ENCODE data around the gene ME3. TPM values are rescaled to one million over a fixed set of nuclear protein-coding genes. Genes with fewer than 3 reads are reported as not detected.

ME3 gene
- total RNA-seq, 1 experiment from 2014 or later: 0.83 TPM

DNA sequence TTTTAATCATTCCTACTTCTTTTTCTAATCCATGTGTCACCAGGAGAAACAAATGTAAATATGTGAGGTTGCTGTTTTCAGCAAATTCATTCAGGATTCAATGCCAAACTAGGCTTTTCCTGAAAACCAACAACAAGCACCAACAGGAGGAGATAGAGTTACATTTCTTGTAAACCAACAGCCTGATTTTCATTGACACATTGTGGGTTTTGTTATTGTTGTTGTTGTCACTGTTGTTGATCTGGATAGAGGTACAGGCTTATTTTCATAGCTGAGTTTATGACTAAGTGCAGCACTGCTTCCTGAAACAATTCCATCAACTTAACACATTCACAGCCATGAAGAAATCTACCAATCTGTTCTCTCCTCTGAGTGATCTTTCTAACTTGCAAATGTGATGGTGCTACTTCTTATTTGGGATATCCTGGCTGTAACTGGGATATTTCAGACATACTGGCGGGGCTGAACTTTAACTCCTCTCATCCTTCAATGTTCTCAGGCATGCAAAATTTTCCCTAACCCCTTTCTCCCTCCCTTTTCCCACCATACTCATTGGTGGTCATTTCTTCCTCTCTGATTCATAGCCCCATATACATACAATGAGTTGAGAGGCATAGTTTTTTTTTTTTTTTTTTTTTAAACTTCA lies 65.5 kb downstream of the ME3 start:
- no peak for DNase-seq
- H3K36me3 ChIP-seq (replicated peaks; ENCODE audit: control insufficient read depth, insufficient read depth, low read length): no peaks in the 10 kb centered on the region
- H3K27me3 ChIP-seq (ENCODE audit: control insufficient read depth, insufficient read depth, low read length): no peaks in the 10 kb centered on the region
- H3K4me3 ChIP-seq (ENCODE audit: insufficient read depth, low read depth, low read length): no peak overlapping the region

DNA sequence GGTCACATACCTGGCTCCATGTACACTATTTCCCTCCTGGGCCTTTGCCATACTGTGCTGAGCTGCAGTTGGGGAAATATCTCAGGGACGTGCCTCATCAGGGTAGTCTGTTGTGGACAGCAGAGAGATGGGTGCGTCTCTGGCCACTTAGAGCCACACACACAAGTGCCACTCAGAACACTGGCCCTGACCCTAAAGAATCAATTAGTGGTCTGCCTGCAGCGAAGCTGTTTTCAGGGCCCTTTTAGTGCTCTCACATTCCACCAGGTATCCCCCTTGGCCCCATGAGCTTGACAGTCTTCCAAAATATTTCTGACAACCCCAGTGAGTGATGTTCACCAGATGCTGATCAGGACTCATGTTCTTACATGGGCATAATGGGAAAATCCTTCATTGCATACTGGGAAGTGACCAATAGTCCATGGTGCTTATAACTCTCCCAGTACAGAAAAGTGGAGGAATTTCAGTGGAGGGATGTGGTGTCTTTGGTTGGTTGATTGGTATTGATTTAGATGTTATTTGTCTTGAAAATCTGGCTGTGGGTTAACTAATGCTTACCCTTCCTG lies 66.1 kb downstream of the ME3 start:
- Histone ChIP-seq H3K36me3 (replicated peaks; ENCODE audit: control insufficient read depth, insufficient read depth, low read length) (no peaks in the 10 kb centered on the region), H3K27me3 (ENCODE audit: control insufficient read depth, insufficient read depth, low read length) (no peaks in the 10 kb centered on the region), H3K4me3 (ENCODE audit: insufficient read depth, low read depth, low read length) (no peak overlapping the region)
- DNase-seq: no peak

DNA sequence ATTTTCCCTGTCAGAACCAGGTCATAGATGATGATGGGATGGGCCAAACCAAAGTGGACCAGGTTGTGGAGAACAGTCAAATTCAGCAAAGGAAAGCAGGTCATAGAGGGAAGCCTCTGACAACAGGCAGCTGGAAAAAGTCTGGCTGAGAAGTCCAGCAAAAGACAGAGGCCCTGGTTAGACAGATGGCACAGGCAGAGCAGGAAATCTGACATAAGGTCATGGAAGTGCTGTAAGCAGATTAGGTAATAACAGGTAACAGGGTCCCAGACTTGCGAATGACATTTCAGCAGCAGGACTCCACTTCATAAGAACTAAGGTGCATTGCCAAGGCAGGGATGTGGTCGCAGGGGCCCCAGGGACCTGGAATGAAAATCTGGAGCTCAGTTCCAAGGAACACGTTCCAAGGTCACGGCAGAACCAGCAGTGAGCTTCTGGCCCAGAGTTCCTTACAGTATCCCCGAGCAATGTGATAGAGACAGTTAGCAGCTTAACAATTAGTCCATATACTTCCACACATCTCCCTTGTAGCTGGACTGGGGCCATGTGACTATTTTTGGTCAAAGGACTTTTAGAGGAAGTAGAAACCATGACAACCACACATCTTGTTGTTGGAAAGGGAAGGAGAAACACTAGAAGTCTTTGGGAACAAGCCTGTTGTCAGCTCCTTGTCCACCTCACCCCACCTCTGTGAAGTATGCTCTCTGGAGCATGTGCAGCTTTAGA lies 75.4 kb downstream of the ME3 start:
- Histone ChIP-seq H3K36me3 (replicated peaks; ENCODE audit: control insufficient read depth, insufficient read depth, low read length) (no peaks in the 10 kb centered on the region), H3K27me3 (ENCODE audit: control insufficient read depth, insufficient read depth, low read length) (no peaks in the 10 kb centered on the region), H3K4me3 (ENCODE audit: insufficient read depth, low read depth, low read length) (no peak overlapping the region)
- DNase-seq: no peak

DNA sequence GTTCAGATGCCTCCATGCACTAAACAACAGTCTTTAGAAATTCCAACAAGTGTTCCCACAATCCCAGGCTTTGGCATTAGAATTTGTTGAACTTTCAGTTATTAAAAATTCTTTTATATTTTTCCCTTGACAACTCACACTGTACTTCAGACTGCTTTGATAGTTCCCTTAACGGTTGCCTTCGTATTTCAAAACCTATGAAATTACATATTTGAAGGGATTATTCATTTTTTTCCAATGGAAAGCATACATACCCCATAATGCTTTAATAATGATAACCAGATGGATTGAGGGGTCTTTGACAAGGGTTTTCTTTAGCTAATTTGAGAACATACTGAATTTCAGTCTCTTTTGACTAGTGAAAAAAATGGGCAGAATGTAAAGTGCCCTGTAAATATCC lies 76.5 kb downstream of the ME3 start:
- Histone ChIP-seq H3K27me3 (ENCODE audit: control insufficient read depth, insufficient read depth, low read length) (no peaks in the 10 kb centered on the region), H3K36me3 (replicated peaks; ENCODE audit: control insufficient read depth, insufficient read depth, low read length) (no peaks in the 10 kb centered on the region), H3K4me3 (ENCODE audit: insufficient read depth, low read depth, low read length) (no peak overlapping the region)
- DNase-seq: no peak

DNA sequence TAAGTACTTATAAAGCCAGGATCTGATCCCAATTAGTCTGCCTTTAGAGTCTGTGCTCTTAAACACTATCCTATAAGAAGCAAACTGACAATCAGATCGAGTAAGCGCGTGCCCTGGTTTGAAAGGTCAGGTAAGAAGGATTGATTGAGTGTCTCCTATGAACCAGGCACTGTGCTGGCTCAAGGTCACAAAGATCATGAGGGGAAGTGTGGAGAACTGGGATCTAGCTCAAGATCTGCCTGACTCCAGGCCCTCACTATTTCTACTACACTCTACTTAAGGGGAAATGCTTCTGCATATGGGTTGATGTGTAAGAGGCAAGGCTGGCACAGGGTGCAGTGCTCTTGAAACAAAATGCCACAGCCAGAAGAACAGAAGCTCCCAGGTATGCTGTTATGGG lies 77.0 kb downstream of the ME3 start:
- Histone ChIP-seq H3K27me3 (ENCODE audit: control insufficient read depth, insufficient read depth, low read length) (no peaks in the 10 kb centered on the region), H3K4me3 (ENCODE audit: insufficient read depth, low read depth, low read length) (no peak overlapping the region), H3K36me3 (replicated peaks; ENCODE audit: control insufficient read depth, insufficient read depth, low read length) (no peaks in the 10 kb centered on the region)
- no peak for DNase-seq

DNA sequence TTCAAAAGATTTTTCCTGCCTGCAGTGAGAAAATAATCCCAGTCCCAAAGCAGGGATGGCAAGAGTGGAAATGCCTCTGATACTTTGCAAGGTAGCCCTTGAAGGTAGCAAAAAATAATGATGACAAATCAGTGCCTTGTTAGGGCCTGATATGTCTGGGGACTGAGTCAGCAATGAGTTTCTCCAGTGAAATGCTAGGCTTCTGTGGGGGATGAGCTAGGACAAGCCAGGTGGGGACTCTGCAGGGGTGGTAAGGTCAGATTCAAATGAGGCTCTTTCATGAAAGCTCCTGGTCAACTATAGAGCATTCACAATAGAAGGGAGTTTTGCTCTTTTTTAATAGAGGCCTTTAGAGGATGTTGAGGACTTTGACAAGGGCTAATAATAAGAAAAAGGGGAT lies 77.7 kb downstream of the ME3 start:
- H3K4me3 ChIP-seq (ENCODE audit: insufficient read depth, low read depth, low read length): no peak overlapping the region
- DNase-seq: peak; percentile 32
- no peaks in the 10 kb centered on the region for H3K36me3 ChIP-seq (replicated peaks; ENCODE audit: control insufficient read depth, insufficient read depth, low read length)
- no peaks in the 10 kb centered on the region for H3K27me3 ChIP-seq (ENCODE audit: control insufficient read depth, insufficient read depth, low read length)

DNA sequence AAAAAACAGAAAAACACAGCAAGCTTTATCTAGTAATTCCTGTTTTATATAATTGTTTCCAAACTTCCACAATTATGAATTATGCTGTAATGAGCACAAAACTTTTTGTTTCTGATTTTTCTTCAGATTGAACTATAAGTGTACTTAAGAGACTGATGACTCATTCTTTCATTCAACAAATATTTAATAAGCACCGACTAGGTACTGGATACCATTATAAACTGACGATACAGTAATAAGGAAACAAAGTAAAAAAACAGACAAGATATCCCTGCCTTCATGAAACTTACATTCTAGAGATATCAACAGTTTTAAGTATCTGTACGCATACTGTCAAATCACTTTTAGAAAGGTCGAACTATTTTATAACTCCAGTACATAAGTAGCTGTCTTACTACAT lies 78.6 kb downstream of the ME3 start:
- H3K4me3 ChIP-seq (ENCODE audit: insufficient read depth, low read depth, low read length): no peak overlapping the region
- H3K36me3 ChIP-seq (replicated peaks; ENCODE audit: control insufficient read depth, insufficient read depth, low read length): no peaks in the 10 kb centered on the region
- no peak for DNase-seq
- H3K27me3 ChIP-seq (ENCODE audit: control insufficient read depth, insufficient read depth, low read length): no peaks in the 10 kb centered on the region

DNA sequence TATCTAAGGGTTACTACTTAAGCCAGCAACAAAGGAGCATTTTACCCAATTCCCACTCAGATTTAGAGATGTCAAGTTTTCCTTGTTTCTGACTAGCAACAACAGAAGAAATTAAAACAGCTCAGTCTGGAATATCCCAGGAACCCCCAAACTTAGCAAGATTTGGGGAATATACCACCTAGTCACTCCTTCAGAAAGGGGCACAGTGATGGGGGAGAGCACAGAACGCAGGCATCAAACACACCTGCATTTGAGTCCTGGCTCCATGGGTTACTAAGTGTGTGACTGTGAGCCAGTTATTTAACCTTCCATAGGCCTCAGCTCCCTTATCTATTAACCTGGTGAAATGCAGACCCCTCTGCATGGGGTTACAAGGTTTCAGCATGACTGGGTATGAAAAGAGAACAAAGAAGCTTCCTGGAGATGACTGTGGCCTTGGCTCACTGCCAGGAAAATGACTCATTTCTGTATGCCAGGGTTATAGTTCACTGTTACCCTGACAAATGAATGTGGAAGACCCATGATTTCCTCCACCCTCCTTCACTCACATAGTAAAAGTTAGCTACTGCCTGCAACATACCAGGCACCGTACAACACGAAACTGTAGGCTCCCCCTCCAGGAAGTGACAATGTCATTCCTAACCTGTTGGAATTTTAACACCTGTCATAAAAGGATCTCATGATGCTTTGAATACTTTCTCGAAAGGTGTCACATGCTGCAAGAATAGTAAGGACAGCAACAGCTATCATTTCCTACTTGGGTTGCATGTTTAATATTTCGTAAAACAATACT lies 79.6 kb downstream of the ME3 start:
- H3K4me3 ChIP-seq (ENCODE audit: insufficient read depth, low read depth, low read length): no peak overlapping the region
- DNase-seq: no peak

DNA sequence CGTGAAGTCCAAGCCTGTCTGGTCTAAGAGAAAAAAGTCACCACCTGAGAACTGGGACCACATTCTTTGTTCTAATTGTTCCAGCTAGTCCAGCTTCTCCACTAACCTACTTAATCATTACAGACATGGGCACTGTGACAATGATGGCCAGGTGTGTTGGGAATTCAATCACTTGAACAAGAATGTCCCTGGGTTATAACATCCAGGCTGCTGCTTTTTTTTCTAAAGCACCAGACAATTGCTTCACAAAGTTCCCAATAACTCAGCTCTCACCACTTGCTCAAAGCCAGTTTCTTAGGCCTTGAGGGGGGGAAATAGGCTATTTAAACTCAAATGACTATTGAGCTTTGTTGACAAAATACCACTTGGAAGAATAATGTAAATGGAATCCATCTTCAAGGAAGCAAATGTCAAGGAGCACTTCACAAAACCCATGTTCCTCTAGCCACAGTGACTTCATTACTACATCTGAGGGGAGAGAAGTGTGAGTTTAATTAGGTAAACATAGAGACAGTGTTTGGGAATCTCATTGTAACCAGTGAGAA lies 80.3 kb downstream of the ME3 start:
- Histone ChIP-seq H3K27me3 (ENCODE audit: control insufficient read depth, insufficient read depth, low read length) (no peaks in the 10 kb centered on the region), H3K4me3 (ENCODE audit: insufficient read depth, low read depth, low read length) (no peak overlapping the region), H3K36me3 (replicated peaks; ENCODE audit: control insufficient read depth, insufficient read depth, low read length) (no peaks in the 10 kb centered on the region)
- DNase-seq: no peak

More for the DNA sequence above, 79.6 kb downstream of the ME3 start:
- H3K36me3 ChIP-seq (replicated peaks; ENCODE audit: control insufficient read depth, insufficient read depth, low read length): no peaks in the 10 kb centered on the region
- H3K27me3 ChIP-seq (ENCODE audit: control insufficient read depth, insufficient read depth, low read length): no peaks in the 10 kb centered on the region

DNA sequence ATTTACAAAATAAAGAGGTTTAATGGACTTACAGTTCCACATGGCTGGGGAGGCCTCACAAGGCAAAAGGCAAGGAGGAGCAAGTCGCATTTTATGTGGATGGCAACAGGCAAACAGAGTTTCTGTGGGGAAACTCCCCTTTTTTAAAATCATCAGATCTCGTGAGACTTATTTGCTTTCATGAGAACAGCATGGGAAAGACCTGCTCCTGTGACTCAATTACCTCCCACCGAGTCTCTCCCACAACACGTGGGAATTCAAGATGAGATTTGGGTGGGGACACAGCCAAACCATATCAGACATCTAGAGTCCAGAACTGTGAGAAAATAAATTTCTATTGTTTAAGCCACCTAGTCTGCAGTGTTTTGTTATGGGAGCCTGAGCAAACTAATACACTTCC lies 80.8 kb downstream of the ME3 start:
- Histone ChIP-seq H3K27me3 (ENCODE audit: control insufficient read depth, insufficient read depth, low read length) (no peaks in the 10 kb centered on the region), H3K36me3 (replicated peaks; ENCODE audit: control insufficient read depth, insufficient read depth, low read length) (no peaks in the 10 kb centered on the region)

DNA sequence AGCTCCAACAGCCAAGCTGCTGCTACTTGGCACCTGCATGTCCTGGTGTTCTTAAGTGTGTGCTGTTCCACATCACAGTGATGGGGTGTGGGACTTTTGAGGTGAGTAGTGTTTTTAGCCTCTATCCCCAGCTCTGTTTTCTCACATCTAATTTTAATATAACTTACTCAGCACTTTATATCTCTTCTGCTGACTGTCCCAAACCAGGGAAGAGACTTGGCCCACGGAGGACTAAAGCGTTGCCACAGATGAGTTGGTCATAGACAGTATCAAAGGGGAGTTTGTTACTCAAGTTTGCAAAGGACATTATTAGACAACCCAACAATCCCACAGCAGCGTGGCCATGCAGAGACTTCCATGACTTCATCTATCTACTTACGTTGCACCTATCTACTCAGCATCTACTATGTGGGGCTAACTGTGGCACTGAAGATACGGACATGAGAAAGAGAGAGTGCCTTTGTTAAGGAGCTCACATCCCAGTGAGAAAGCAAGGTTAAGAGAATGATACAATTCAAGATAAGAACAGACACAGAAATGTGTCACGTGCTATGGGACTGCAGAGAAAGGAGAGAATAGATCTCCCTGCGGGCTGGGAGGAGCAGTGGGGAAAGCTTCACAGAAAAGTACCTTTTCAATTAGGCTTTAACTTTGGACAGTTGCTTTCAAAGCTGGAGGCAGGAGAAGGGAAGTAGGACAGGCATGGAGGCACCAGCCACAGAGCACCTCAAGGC lies 82.4 kb downstream of the ME3 start:
- no peaks in the 10 kb centered on the region for H3K36me3 ChIP-seq (replicated peaks; ENCODE audit: control insufficient read depth, insufficient read depth, low read length)
- no peak overlapping the region for H3K4me3 ChIP-seq (ENCODE audit: insufficient read depth, low read depth, low read length)
- no peaks in the 10 kb centered on the region for H3K27me3 ChIP-seq (ENCODE audit: control insufficient read depth, insufficient read depth, low read length)
- DNase-seq: no peak

More for the DNA sequence above, 80.8 kb downstream of the ME3 start:
- DNase-seq: no peak
- H3K4me3 ChIP-seq (ENCODE audit: insufficient read depth, low read depth, low read length): no peak overlapping the region

DNA sequence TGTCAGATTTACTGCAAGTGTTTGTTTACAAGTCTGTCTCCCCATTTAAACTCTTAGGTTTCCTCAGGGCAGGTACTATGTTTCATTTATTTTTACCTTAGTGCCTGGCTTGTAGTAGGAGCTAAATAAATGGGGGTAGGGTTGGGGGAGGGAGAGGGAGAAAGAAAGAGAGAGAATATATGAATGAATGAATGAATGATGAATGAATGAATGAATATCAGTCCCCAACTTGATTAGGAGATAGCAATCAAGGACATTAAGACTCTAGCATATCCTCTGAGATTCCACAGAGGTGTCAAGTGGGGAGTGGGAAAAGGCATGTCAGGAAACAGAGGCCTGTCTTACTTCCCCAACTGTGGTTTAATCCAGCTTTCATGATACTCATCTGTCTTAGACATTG lies 83.2 kb downstream of the ME3 start:
- Histone ChIP-seq H3K27me3 (ENCODE audit: control insufficient read depth, insufficient read depth, low read length) (no peaks in the 10 kb centered on the region), H3K36me3 (replicated peaks; ENCODE audit: control insufficient read depth, insufficient read depth, low read length) (no peaks in the 10 kb centered on the region), H3K4me3 (ENCODE audit: insufficient read depth, low read depth, low read length) (no peak overlapping the region)
- DNase-seq: no peak

DNA sequence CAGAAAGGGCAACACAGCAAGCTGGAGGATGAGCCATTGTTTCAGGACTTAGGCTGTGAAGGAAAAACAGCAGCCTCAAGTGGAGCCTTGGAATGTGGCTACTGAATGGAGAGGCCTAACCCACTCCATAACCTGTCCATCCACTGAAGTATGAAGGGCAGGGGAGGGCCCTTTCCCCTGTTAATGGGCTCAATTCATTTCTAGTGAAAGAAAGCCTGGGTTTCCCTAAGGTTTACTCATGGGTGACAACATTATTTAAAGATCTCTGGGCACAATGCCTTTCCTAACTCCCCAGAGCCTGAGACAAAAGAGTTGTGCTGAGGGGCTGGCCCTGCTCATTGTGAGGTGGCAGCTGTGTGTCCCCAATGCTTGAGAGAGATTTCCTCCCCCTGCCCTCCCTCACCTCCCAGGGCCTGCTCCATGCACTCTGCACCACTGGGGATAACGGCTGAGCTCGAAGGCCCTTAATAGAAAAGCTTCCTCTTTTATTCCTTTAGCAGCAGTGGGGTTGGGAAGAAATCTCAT lies 83.8 kb downstream of the ME3 start:
- H3K4me3 ChIP-seq (ENCODE audit: insufficient read depth, low read depth, low read length): no peak overlapping the region
- no peak for DNase-seq
- no peaks in the 10 kb centered on the region for H3K27me3 ChIP-seq (ENCODE audit: control insufficient read depth, insufficient read depth, low read length)
- H3K36me3 ChIP-seq (replicated peaks; ENCODE audit: control insufficient read depth, insufficient read depth, low read length): no peaks in the 10 kb centered on the region
